GM21528 (cell line): ENCODE data around the gene BHMT.

Experiments
- ATAC-seq: cut with Tn5 transposase; IDR thresholded peaks from one replicate; pipeline ENCODE4 v1.9.1; 2021; ENCODE audit warnings: mild to moderate bottlenecking, moderate library complexity; ENCODE audit not compliant: unreplicated experiment, low FRiP score

The BHMT gene, protein sequence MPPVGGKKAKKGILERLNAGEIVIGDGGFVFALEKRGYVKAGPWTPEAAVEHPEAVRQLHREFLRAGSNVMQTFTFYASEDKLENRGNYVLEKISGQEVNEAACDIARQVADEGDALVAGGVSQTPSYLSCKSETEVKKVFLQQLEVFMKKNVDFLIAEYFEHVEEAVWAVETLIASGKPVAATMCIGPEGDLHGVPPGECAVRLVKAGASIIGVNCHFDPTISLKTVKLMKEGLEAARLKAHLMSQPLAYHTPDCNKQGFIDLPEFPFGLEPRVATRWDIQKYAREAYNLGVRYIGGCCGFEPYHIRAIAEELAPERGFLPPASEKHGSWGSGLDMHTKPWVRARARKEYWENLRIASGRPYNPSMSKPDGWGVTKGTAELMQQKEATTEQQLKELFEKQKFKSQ

DNA sequence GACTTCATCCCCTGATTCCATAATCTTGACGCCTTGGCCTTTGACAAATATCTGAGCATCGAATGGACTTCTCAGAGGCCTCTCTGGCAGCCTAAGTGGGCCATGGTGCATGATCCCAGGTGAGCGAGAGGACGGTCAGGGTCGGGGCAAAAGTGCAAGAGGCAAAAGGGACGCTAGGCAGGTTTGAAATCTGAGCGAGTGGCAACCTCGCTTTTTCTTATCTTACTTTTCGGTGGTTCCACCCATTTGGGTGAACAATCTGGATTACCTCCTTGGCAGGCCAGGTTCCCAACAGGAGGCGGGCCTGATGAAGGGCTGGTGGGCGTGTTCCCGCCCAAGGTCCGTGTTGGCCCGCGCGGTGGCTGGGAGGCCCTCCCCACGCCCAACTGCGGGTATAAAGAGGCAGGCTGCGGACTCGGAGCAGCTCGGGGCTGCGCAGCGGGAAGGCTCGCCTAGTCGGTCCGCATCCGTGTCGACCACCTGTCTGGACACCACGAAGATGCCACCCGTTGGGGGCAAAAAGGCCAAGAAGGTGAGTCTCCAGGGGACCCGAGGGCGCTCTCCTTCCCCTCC, at the start of gene BHMT:
Gene BHMT, plus strand, starts transcription at position 423 of the 573 bp plus-strand sequence. Its CDS starts 77 bp downstream, at position 500.
- ATAC-seq = no peak

DNA sequence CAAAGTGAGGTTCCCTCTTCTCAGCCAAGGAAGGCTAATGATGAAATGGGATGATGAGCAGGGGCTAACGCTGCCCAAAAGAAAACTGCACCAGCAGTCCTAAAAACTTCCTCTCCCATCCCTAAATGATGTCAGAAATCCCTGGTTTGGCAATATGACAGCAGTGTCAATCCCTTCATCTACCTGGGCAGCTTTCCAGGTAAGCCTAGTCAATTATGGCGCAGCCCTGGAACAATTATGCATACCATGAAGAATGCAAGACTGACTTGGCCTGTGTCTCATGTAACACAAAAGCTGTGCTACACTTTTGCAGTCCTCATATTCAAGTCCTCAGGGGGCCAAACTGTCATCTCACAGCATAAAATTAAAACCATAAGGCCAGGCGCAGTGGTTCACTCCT, 49.2 kb upstream of the BHMT start:
- ATAC-seq = no peak

DNA sequence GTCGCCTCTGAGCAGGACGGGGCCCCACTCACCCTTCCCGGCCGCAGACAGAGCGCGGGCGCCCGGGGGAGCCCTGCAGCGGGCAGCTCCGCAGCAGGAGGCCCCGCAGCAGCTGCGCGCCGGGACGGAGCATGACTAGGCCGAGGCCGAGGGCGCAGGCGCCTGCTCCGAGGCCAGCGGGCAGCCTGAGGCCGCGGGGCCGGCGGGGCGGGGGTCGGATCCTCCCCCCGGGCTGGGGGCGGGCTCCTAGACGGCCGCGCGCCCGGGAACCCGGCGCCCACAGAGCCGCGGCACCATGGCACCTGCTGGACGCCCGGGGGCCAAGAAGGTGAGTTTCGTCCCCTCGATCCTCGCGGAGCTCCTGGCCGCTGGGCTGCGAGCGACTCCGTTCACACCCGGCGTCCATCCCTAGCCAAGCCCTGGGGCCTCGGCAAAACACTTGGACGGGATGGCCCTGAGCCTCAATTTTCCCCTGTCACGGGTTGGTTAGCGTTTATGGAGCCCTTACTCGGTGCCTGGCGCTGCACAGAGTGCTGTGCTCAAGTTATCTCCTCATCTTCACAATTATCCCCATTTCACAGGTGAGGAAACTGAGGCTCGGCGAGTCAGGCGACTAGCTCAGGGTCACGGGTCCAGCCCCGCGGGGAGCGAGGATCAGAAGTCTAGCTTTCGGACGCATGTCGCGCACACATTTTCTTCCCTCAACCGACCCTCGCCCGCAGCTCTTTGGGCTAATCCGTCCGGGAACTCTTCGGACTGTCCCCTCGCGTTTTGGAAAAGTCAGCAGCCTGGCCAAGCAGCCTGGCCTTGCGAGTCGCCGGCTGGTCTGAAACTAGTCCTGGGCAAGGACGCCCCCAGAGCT, 41.9 kb upstream of the BHMT start, which contains the start of the genes BHMT2 and DMGDH:
Gene BHMT2, plus strand, starts transcription at position 280 of the 862 bp plus-strand sequence. Its CDS starts 16 bp downstream, at position 296.
Gene DMGDH, minus strand, starts transcription at position 187 of the 862 bp plus-strand sequence. Its CDS starts 54 bp downstream, at position 133.
- ATAC-seq = no peak

DNA sequence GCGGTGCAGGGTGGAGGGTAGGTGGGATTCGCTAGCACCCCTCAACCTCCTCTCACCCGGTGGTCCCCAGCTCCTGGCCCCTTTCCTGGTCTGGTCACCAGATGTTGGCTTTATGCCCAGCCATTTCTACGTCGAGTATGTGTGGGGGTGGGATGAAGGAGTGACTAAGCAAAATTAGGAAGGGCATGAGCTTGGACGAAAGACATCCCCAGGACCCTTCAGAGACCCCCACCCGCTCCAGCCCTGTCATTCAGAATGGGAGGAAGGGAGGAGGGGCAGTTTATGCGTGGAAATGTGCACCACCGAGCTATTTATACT, 41.3 kb upstream of the BHMT start:
- no peak for ATAC-seq

DNA sequence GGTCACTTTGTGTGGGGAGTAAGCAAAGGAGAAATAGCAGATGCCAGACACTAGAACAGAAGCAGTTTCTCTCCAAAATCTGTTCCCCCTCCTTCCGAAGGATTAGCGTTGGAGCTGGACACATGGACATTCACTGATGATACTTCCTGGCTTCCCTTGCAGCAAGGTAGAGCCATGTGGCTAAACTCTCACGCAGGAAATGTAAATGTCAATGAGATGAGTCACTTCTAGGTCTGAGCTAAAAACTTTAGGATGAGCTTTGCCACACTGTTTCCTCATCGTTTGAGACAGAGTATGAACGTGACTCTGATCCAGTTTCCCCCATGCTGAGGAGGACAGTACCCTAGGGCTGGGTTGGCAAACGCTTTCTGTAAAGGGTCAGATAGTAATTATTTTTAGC, 37.0 kb upstream of the BHMT start:
- no peak for ATAC-seq

DNA sequence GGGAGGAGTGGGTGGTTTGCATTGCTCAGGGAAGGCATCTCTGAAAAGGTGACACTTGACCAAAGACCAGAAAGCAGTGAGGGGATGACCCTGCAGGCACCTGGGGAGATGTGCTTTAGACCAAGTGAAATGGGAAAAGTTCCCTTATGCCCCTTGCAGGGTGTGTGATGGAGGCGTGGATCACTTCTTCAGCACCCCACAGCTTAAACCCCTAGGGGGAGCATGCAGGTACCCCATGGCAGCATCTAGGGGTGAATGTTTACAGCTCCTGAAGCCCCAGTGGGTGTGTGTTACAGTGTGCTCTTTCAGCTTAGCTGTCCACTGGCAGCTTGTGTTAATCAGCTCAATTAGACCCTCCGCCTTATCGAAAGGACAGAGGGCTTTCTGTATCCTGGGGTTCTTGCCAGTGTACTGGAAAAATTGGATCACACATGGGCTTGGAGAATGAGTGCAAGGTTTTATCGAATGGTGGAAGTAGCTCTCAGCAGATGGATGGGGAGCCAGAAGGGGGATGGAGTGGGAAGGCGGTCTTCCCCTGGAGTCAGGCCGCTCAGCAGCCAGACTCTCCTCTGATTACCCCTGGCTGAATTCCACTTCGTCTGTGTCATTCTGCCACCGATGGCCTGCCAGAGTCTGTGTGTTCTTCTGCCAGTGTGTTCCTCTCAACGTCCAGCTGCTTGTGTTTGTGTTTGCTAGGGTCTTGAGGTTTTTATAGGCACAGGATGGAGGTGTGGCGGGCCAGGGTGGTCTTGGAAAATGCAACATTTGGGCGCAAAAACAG, 35.8 kb upstream of the BHMT start:
- ATAC-seq = no peak

DNA sequence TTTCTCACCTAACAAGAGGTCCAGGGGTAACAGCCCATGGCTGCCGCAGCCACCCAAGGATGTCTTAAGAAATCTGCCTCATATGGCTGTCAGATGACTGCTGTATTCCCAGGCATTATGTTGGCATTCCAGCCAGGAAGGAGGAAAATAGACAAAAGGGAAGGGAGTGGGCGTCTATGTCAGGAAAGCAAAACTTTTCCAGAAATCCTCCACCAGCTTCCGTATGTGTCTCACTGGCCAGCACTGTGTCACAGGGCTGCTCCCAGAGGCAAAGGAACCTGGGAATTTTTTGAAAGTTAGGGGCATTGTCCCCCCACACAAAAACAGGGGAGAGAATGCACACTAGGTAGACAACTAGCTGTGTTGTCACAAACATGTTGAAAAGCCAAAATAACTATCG, 34.8 kb upstream of the BHMT start:
- no peak for ATAC-seq

DNA sequence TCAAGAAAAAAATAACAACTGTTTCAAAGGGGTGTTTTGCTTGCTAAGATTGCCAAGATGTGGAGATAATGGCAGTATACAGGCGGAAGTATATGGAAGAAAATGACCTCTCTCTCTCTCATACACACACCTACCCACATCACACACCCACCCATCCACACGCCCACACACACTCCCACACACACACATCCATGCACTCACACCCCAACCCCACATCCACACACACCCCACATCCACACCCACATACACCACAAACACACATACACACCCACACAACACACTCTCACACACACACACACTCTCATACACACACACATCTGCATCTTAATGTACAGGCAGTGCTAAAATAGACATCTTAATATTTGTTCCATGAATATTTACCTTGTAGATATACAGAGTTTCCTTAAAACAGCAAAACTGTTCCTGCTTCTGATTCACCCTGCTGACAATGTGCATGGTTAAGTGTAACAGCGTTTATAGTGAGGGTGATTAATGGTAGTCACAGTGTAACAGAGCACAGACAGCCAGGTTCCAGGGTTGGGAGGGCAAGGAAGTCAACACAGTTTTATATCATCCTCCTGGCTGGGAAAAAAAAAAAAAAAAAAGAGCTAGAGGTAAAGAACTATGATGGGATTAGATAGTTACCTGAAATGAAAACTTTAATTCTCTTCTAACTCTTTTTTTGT, 33.8 kb upstream of the BHMT start:
- ATAC-seq = no peak

DNA sequence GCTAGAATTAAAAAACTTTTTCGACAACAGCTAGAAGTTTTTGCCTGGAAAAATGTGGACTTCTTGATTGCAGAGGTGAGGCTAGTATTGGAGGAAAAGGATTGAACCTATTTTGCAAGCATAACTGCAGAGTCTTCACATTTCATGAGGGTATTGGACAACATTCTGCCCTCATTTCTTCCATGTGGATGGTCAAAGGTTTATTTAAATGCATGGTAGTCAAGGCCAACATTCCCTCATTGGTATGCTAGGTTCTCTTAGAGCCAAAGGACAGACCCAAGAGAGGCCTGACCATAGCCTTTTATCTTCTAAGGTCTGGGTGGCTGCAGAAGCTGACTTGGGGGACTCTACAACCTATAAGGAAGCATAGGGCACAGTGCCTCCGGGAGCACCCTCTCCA, 30.8 kb upstream of the BHMT start:
- ATAC-seq = no peak

DNA sequence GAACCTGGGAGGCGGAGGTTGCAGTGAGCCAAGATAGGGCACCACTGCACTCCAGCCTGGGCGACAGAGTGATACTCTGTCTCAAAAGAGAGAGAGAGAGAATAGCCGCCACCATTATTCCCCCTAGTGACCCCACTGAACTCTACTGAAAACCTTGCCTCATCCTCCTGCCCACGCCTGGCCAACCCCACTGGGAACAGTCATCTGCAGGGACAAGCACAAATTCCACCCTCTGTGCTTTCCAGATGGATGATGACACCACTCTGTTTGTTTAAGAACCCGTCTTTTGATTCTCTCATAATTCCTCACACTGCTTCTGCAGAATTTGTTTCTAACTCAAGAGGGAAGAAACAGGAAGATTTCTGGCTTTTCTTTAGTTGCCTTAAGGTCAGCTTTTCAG, 29.8 kb upstream of the BHMT start:
- no peak for ATAC-seq

DNA sequence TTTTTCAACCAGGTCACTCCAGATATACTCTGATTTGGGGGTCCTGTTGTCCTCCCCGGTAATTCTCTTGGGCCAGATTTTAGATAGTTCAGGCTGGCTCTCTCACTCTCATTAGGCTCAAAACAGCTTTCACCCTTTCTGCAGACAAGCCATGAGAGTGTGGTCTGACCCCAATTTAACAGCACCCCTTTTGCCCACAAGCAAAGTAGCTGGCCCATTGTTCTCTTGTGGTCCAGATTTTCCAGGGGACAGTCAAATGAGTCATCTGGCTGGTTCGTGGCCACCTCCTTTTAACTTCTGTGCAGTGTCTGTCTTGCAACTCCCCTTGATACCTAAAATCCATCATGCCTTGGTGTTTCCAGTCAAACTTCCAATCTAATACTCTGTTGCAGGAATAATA, 25.5 kb upstream of the BHMT start:
- ATAC-seq = no peak

DNA sequence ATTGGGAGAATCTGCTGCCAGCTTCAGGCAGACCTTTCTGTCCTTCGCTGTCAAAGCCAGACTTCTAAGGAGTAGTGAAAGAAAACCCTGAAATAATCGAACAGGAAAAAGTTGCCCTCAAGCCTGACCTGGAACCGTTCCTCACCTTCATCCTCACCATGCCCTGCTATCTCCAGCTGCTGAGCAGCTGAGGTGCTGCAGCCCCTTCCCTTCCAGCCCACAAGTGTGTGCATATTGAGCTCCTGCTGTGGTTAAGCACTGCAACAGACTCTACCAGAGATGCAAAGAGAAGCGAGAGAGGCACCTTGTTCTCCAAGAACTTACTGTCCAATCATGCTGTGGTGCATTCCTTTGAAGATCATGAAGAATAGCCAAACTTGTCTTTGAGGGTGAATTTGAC, 23.1 kb upstream of the BHMT start:
- no peak for ATAC-seq

DNA sequence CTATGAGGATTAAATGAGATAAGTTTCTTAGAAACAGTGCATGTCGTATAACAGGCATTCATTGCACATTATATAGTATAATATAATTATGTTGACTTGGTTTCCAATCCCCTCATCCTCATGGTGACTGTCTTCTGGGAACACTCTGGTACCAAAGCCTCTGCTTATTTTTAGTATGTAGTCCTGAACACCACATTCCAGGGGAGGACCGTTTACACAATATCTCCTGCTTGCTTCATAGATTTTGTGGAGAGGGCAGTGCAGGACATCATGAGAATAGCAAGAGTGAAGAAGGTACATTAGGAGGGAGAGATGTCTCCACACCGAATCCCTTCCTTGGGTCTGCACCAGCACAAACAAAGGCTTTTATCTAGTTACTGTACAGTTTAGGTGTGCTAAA, 20.5 kb upstream of the BHMT start:
- no peak for ATAC-seq

DNA sequence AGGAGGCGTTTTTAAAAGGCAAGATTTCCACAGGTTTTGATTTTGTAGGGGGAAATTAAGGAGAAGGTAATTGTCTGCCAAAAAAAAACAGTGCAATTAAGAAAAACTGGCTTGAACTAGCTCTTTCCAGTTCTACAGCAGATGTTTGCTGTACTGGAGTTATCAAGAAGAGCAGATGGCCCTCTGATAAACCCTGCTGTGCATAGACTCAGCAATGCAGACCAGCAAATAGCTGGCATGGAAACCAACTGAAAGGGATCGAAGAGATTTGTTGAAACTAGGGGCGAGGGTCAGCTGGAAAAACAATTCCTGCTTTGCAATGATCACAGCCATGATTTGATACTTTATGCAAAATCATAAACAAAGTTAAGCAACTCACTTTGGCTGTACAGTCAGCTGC, 17.8 kb upstream of the BHMT start:
- ATAC-seq = no peak

DNA sequence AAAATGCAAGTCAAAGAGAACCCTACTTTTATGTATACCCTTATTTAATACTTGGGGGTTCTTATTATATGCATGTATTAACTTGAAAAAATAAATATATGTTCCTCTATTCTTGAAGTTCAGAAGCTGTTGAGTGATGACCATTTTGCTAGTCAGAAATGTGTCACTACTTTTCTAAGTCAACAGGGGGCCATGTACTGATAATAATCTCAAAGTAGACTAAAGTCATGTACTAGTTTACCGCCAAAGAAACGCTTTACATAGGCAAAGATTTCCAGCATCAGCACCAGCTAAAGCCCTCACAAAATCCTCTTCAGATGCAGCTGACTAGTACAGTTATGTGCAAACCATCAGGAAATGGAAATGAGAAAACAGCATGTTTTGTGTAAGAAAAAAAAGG, 5.7 kb upstream of the BHMT start:
- no peak for ATAC-seq

DNA sequence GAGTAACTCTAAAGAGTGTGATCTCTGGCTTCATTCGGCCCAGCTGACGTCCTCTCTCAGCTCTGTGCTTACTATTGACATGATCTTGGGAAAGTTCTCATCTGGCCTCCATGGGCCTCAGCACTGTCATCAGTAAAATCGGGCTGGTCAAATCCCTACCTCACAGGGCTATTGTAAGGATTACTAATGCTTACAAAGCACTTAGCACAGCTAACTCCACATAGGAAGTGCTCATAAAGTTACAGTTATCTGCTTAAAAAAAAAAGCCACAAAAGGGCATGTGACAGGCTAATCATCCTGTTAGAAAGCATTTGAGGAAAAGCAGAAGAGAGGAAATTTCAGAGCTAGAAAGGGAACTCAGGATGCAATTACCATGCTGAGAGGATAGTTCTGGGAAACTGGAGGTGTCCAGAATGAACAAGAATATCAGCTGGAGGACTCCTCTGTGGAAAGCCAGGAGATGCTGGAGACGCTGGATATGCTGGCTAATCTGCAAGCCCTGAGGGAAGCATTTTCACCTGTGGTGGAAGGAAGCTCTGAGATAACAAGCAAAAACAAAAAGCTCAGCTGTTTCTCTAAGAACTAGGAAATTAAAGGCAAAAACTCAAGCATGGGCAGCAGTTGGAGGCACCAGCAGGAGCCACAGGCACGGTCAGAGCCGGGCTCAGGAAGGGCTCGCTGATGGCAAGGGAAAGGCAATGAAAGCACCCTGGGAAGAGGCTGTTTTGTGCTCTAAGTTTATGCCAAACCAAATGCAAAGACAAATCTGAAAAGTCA, 4.4 kb upstream of the BHMT start:
- ATAC-seq = no peak

DNA sequence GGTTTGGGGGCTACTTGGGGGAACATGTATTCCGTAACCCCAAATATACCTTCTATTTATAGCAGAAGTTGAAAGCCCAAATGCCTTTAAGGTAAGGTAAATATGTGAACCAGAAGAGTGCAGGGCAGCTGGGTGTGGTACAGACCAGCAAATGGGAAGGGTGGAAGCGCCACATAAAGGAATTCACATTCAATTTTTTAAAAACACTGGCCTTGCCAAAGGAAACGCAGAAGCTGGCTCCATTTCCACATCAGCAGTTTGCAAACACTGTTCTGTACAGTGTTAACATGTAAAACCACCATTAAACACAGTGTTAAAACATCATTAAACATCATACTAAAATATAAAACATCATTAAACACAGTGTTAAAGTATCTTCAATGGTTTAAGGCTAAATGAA, 3.5 kb upstream of the BHMT start:
- no peak for ATAC-seq

DNA sequence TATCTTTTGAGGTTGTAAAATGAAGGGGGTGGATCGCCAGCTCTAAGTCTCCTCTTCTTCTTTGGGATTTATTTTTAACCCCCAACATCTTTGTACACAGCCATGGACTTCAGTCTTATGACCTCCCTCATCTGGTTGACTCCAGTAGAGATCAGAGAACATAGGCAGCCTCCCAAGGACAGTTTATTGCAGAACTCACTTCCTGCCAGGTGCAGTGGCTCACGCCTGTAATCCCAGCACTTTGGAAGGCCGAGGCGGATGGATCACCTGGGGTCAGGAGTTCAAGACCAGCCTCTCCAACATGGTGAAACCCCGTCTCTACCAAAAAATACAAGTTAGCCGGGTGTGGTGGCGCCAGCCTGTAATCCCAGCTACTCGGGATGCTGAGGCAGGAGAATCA, 2.8 kb upstream of the BHMT start:
- ATAC-seq = no peak
